HFF-Myc (cell line): ENCODE results near the gene ZNF264.

Source experiments
- DNase-seq: peaks from one replicate; pipeline ENCODE4 v3.0.0-alpha.2; 2011; ENCODE audit warnings: low read depth; ENCODE audit errors: extremely low read depth
- H3K4me3 ChIP-seq: replicated peaks from 2 replicates; pipeline ENCODE4 v1.5.1; 2011; ENCODE audit warnings: low read depth, mild to moderate bottlenecking, control low read depth, low read length
- CTCF ChIP-seq: IDR thresholded peaks from 2 replicates; pipeline ENCODE4 v1.5.1; 2012; ENCODE audit warnings: mild to moderate bottlenecking, low read depth, low read length, control low read depth; ENCODE audit errors: missing control alignments

Gene ZNF264

GRCh38 chr19:57191141-57192076 lies at the start of gene ZNF264:
ZNF264 (plus strand) TSS chr19:57191500; CDS start chr19:57191914, 414 bp downstream.
- peak within 1 kb of the TSS; percentile 92 for H3K4me3 ChIP-seq

GRCh38 chr19:57141699-57142098 lies 49.6 kb upstream of the ZNF264 start:
- H3K4me3 ChIP-seq = no peak overlapping the region
- TF ChIP-seq CTCF = no peak

More at GRCh38 chr19:57191141-57192076, at the start of gene ZNF264:
- peak; percentile 58 for DNase-seq
- no peak for TF ChIP-seq CTCF

GRCh38 chr19:57152921-57153320 lies 38.4 kb upstream of the ZNF264 start:
- no peak for TF ChIP-seq CTCF

More at GRCh38 chr19:57141699-57142098, 49.6 kb upstream of the ZNF264 start:
- no peak for DNase-seq

GRCh38 chr19:57161985-57162539 lies 29.2 kb upstream of the ZNF264 start:
- no peak for TF ChIP-seq CTCF
- no peak for DNase-seq
- H3K4me3 ChIP-seq = no peak overlapping the region

More at GRCh38 chr19:57152921-57153320, 38.4 kb upstream of the ZNF264 start:
- DNase-seq = no peak
- no peak overlapping the region for H3K4me3 ChIP-seq

GRCh38 chr19:57165846-57166245 lies 25.5 kb upstream of the ZNF264 start:
- H3K4me3 ChIP-seq = no peak overlapping the region
- no peak for DNase-seq

GRCh38 chr19:57167385-57167784 lies 23.9 kb upstream of the ZNF264 start, which contains the start of gene DUXA:
DUXA (minus strand) TSS chr19:57167485; CDS start chr19:57167443, 42 bp downstream.
- DNase-seq = no peak
- TF ChIP-seq CTCF = no peak
- H3K4me3 ChIP-seq = no peak within 1 kb of the TSS

More at GRCh38 chr19:57165846-57166245, 25.5 kb upstream of the ZNF264 start:
- no peak for TF ChIP-seq CTCF
